ENCODE measurements around the gene NQO2. TPM values are rescaled to one million over a fixed set of nuclear protein-coding genes. Genes with fewer than 3 reads are reported as not detected.
"Not testable (repeated sequence)": the region's sequence is repeated elsewhere in the genome, so short reads cannot be mapped to it uniquely, and the experiment has no call there.

The NQO2 gene
- total RNA-seq, 4 donors from 2014 or later: 15.8 to 32.8 (median 27.2) TPM

- H3K9me3 ChIP-seq: no peaks in the 10 kb centered on the region
- no peaks in the 10 kb centered on the region for H3K36me3 ChIP-seq
- H3K27me3 ChIP-seq: peaks cover 7% of the 10 kb centered on the region
- 92 to 93% methylated on average over 2 to 3 of the region's 20 CpGs for WGBS, 2 donors (ENCODE audit: low coverage in 1 of 2)
- ATAC-seq: no peak
- no peak overlapping the region for H3K4me3 ChIP-seq
- peaks cover 0 to 40% (median 9%) of the 10 kb centered on the region in 3 donors for H3K4me1 ChIP-seq
- H3K27ac ChIP-seq: peak overlapping the region in 2 of 4 donors; percentile 24 to 35
- TF ChIP-seq POLR2A (IDR thresholded peaks at IDR 0.05) (no peak), CTCF (IDR thresholded peaks at IDR 0.05) (no peak), EP300 (IDR thresholded peaks at IDR 0.05) (no peak), POLR2AphosphoS5 (IDR thresholded peaks at IDR 0.05) (no peak)
Measured at GRCh38 chr6:3026791-3027626, 27.3 kb downstream of the NQO2 start.

- WGBS, 2 donors (ENCODE audit: low coverage in 1 of 2): 83% methylated on average over 1 to 4 of the region's 5 CpGs
- H3K4me3 ChIP-seq, ATAC-seq, H3K9me3 ChIP-seq, H3K27ac ChIP-seq, H3K36me3 ChIP-seq, H3K27me3 ChIP-seq: not testable (repeated sequence)
- peaks cover 0 to 28% (median 6%) of the 10 kb centered on the region in 3 donors for H3K4me1 ChIP-seq
Measured at GRCh38 chr6:3028156-3028555, 28.5 kb downstream of the NQO2 start.

- H3K27me3 ChIP-seq: peaks cover 7% of the 10 kb centered on the region
- TF ChIP-seq POLR2A (IDR thresholded peaks at IDR 0.05): no peak
- no peak for TF ChIP-seq EP300 (IDR thresholded peaks at IDR 0.05)
- H3K4me1 ChIP-seq: no peaks in the 10 kb centered on the region
- H3K36me3 ChIP-seq: no peaks in the 10 kb centered on the region
- no peak for ATAC-seq
- no peak overlapping the region for H3K27ac ChIP-seq
- no peaks in the 10 kb centered on the region for H3K9me3 ChIP-seq
- WGBS, 2 donors (ENCODE audit: low coverage in 1 of 2): 57 to 70% methylated on average over 6 to 12 of the region's 15 CpGs
- no peak overlapping the region for H3K4me3 ChIP-seq
Measured at GRCh38 chr6:3031857-3032640, 32.4 kb downstream of the NQO2 start.

- TF ChIP-seq CTCF (IDR thresholded peaks at IDR 0.05) (no peak), POLR2AphosphoS5 (IDR thresholded peaks at IDR 0.05) (no peak), EP300 (IDR thresholded peaks at IDR 0.05) (no peak), POLR2A (IDR thresholded peaks at IDR 0.05) (no peak)
Measured at GRCh38 chr6:3032986-3033385, 33.3 kb downstream of the NQO2 start.

GRCh38 chr6:3033652-3034051 lies 34.0 kb downstream of the NQO2 start:
- Histone ChIP-seq H3K4me3 (no peak overlapping the region), H3K27ac (no peak overlapping the region), H3K4me1 (no peaks in the 10 kb centered on the region), H3K27me3 (peaks cover 7% of the 10 kb centered on the region), H3K9me3 (no peaks in the 10 kb centered on the region), H3K36me3 (no peaks in the 10 kb centered on the region)
- no peak for ATAC-seq
- TF ChIP-seq CTCF (IDR thresholded peaks at IDR 0.05): no peak
- no peak for TF ChIP-seq EP300 (IDR thresholded peaks at IDR 0.05)
- no peak for TF ChIP-seq POLR2A (IDR thresholded peaks at IDR 0.05)
- no peak for TF ChIP-seq POLR2AphosphoS5 (IDR thresholded peaks at IDR 0.05)
- WGBS, 2 donors (ENCODE audit: low coverage in 1 of 2): 97 to 100% methylated on average over 4 to 5 of the region's 5 CpGs

More at GRCh38 chr6:3032986-3033385, 33.3 kb downstream of the NQO2 start:
- Histone ChIP-seq H3K4me1 (no peaks in the 10 kb centered on the region), H3K9me3 (no peaks in the 10 kb centered on the region), H3K27ac (no peak overlapping the region), H3K27me3 (peaks cover 7% of the 10 kb centered on the region), H3K36me3 (no peaks in the 10 kb centered on the region), H3K4me3 (no peak overlapping the region)
- WGBS, 2 donors (ENCODE audit: low coverage in 1 of 2): 79 to 91% methylated on average over 3 of the region's 3 CpGs
- no peak for ATAC-seq
